HepG2 (cell line): ENCODE results near the gene TXLNA. TPM values are rescaled to one million over a fixed set of nuclear protein-coding genes. Genes with fewer than 3 reads are reported as not detected.

Experiments used
- GZF1 ChIP-seq: sonication (generic); formaldehyde crosslinking; IDR thresholded peaks from 2 replicates; pipeline ENCODE4 v1.5.1; 2020; ENCODE audit warnings: mild to moderate bottlenecking, missing genetic modification reagents
- RFX1 ChIP-seq: fragments of 450-650 bp; IDR thresholded peaks from 2 replicates; pipeline ENCODE4 v1.6.1; 2017
- RNF2 ChIP-seq: fragments of 450-650 bp; conservative IDR thresholded peaks from 2 replicates; pipeline ENCODE4 v1.6.1; 2016; ENCODE audit warnings: low read depth
- SRSF1 ChIP-seq: fragments of 200-400 bp; formaldehyde crosslinking; optimal IDR thresholded peaks from 2 replicates; pipeline ENCODE3; 2017; ENCODE audit warnings: mild to moderate bottlenecking, low read depth, low read length, moderate library complexity
- STAT5B ChIP-seq: sonication (generic); formaldehyde crosslinking; IDR thresholded peaks from 2 replicates; pipeline ENCODE4 v1.4.0; 2020; ENCODE audit warnings: missing genetic modification reagents
- WIZ ChIP-seq: sonication (generic); formaldehyde crosslinking; IDR thresholded peaks from 2 replicates; pipeline ENCODE4 v1.5.1; 2020; ENCODE audit warnings: mild to moderate bottlenecking, missing genetic modification reagents
- XRCC5 ChIP-seq: fragments of 200-400 bp; formaldehyde crosslinking; optimal IDR thresholded peaks from 2 replicates; pipeline ENCODE3; 2017; ENCODE audit warnings: mild to moderate bottlenecking, low read length
- ZFP1 ChIP-seq: IDR thresholded peaks from 2 replicates; pipeline ENCODE4 v1.6.1; 2016
- ZNF17 ChIP-seq: sonication (generic); formaldehyde crosslinking; IDR thresholded peaks from 2 replicates; pipeline ENCODE4 v1.5.0; 2020; ENCODE audit warnings: mild to moderate bottlenecking, missing genetic modification reagents
- ZNF280D ChIP-seq: sonication (generic); formaldehyde crosslinking; IDR thresholded peaks from 2 replicates; pipeline ENCODE4 v1.5.1; 2020; ENCODE audit warnings: mild to moderate bottlenecking, missing genetic modification reagents
- ZNF34 ChIP-seq: sonication (generic); formaldehyde crosslinking; IDR thresholded peaks from 2 replicates; pipeline ENCODE4 v1.4.0; 2020; ENCODE audit warnings: mild to moderate bottlenecking, missing genetic modification reagents, borderline replicate concordance
- ZNF577 ChIP-seq: sonication (generic); formaldehyde crosslinking; IDR thresholded peaks from 2 replicates; pipeline ENCODE4 v1.4.0; 2020; ENCODE audit warnings: mild to moderate bottlenecking, low read depth, missing genetic modification reagents, borderline replicate concordance
- ZNF646 ChIP-seq: sonication (generic); formaldehyde crosslinking; IDR thresholded peaks from 2 replicates; pipeline ENCODE4 v1.9.0; 2021; ENCODE audit warnings: mild to moderate bottlenecking, missing genetic modification reagents
- ZNF776 ChIP-seq: sonication (generic); formaldehyde crosslinking; IDR thresholded peaks from 2 replicates; pipeline ENCODE4 v1.4.0; 2020; ENCODE audit warnings: mild to moderate bottlenecking, missing genetic modification reagents
- ZSCAN21 ChIP-seq: sonication (generic); formaldehyde crosslinking; IDR thresholded peaks from 2 replicates; pipeline ENCODE4 v1.8.0; 2022; ENCODE audit warnings: mild to moderate bottlenecking, missing genetic modification reagents, moderate library complexity, borderline replicate concordance
- polyA plus RNA-seq, 8 experiments: library from polyadenylated mRNA; depleted of rRNA in 3 of 8; stranded (reverse) in 7 of 8; unstranded in 1 of 8; fragments of >200 nt; fragmentation: Illumina TruSeq in 4 of 8; extraction: Trizol in 4 of 8; gene quantifications; 2 replicates each; pipeline versions ENCODE4 v1.2.1 to v1.2.3, GENCODE V29; 2011 to 2016; ENCODE audit warnings: low read depth in 4 of 8, missing spikeins in 1 of 8, mixed read lengths in 1 of 8; ENCODE audit not compliant: insufficient read depth in 1 of 8
- total RNA-seq, 5 experiments: library from RNA; depleted of rRNA; stranded (reverse); fragments of >200 nt; fragmentation: Illumina TruSeq; extraction: Trizol; gene quantifications; 2 replicates each; pipeline ENCODE4 v1.2.3, GENCODE V29; 2016; ENCODE audit warnings: low read depth in 1 of 5
- TF ChIP-seq, protein P1 (sequence below): sonication (generic); formaldehyde crosslinking; IDR thresholded peaks from 2 replicates; pipeline ENCODE4 v1.4.0; 2020; ENCODE audit warnings: missing genetic modification reagents

TXLNA gene
- total and polyA plus RNA-seq, 2 of the 13 experiments (the other 11 are each of a cell fraction or from before 2014, with no cell fraction given): 29.6 to 67.8 TPM

GRCh38 chr1:32179443-32180185, at the start of gene TXLNA (continued):
- TF ChIP-seq RNF2 (peak; percentile 99), ZNF17 (CRISPR knock-in tag) (0 out of 2 replicates have a peak, but pooled peaks have one; percentile 6), ZNF34 (CRISPR knock-in tag) (no peak), WIZ (no peak), STAT5B (CRISPR knock-in tag) (no peak), ZSCAN21 (CRISPR knock-in tag) (peak; percentile 91), GZF1 (CRISPR knock-in tag) (peak; percentile 50; the same call in 1 of the 2 replicates), ZFP1 (CRISPR knock-in tag) (no peak), ZNF280D (CRISPR knock-in tag) (peak; percentile 74), SRSF1 (no peak), ZNF577 (CRISPR knock-in tag) (no peak), RFX1 (no peak), ZNF646 (CRISPR knock-in tag) (no peak), XRCC5 (no peak), ZNF776 (peak; percentile 97; the same call in 1 of the 2 replicates)
- TF ChIP-seq, protein P1, sequence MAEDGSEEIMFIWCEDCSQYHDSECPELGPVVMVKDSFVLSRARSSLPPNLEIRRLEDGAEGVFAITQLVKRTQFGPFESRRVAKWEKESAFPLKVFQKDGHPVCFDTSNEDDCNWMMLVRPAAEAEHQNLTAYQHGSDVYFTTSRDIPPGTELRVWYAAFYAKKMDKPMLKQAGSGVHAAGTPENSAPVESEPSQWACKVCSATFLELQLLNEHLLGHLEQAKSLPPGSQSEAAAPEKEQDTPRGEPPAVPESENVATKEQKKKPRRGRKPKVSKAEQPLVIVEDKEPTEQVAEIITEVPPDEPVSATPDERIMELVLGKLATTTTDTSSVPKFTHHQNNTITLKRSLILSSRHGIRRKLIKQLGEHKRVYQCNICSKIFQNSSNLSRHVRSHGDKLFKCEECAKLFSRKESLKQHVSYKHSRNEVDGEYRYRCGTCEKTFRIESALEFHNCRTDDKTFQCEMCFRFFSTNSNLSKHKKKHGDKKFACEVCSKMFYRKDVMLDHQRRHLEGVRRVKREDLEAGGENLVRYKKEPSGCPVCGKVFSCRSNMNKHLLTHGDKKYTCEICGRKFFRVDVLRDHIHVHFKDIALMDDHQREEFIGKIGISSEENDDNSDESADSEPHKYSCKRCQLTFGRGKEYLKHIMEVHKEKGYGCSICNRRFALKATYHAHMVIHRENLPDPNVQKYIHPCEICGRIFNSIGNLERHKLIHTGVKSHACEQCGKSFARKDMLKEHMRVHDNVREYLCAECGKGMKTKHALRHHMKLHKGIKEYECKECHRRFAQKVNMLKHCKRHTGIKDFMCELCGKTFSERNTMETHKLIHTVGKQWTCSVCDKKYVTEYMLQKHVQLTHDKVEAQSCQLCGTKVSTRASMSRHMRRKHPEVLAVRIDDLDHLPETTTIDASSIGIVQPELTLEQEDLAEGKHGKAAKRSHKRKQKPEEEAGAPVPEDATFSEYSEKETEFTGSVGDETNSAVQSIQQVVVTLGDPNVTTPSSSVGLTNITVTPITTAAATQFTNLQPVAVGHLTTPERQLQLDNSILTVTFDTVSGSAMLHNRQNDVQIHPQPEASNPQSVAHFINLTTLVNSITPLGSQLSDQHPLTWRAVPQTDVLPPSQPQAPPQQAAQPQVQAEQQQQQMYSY: no peak; the same call in 1 of the 2 replicates
